ENCODE results near the gene CNTLN. TPM values are rescaled to one million over a fixed set of nuclear protein-coding genes. Genes with fewer than 3 reads are reported as not detected.

Gene CNTLN
- total and polyA plus RNA-seq, 8 donors = 0.58 to 28.5 (median 3.3) TPM

DNA sequence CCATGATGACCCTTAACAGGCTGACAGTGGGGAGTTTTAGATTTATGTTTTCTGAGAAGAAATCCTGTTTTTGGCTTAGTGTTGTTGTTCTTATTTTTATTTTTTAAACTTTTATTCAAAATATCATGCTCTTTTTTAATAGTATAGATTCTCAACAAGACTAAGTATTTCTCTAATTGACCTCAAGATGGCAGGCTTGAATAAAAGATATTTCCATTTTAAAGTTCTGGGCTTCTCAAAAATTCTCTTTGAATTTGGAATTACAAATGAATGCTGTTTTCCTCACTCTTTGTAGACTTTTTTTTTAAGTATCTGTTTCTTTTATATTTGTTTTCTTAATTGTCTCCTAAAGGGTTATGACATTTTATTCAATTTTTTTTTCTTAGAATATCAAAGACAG is 394.0 kb downstream of the CNTLN start:
- intact Hi-C loops (cut with DNase I; ENCODE audit: low total_unique reads) = no loop called here
- Histone ChIP-seq H3K27me3 (no peaks in the 10 kb centered on the region), H3K4me1 (peaks cover 0 to 5% (median 3%) of the 10 kb centered on the region in 4 donors), H3K9me3 (no peaks in the 10 kb centered on the region), H3K36me3 (no peaks in the 10 kb centered on the region), H3K27ac (no peak overlapping the region), H3K4me3 (no peak overlapping the region)
- no peak for TF ChIP-seq EP300 (IDR thresholded peaks at IDR 0.05)
- TF ChIP-seq, protein P1, sequence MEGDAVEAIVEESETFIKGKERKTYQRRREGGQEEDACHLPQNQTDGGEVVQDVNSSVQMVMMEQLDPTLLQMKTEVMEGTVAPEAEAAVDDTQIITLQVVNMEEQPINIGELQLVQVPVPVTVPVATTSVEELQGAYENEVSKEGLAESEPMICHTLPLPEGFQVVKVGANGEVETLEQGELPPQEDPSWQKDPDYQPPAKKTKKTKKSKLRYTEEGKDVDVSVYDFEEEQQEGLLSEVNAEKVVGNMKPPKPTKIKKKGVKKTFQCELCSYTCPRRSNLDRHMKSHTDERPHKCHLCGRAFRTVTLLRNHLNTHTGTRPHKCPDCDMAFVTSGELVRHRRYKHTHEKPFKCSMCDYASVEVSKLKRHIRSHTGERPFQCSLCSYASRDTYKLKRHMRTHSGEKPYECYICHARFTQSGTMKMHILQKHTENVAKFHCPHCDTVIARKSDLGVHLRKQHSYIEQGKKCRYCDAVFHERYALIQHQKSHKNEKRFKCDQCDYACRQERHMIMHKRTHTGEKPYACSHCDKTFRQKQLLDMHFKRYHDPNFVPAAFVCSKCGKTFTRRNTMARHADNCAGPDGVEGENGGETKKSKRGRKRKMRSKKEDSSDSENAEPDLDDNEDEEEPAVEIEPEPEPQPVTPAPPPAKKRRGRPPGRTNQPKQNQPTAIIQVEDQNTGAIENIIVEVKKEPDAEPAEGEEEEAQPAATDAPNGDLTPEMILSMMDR (IDR thresholded peaks at IDR 0.05) = peak in 2 of 7 experiments; percentile 17 to 18
- peak in 1 of 2 donors; percentile 37 for DNase-seq

DNA sequence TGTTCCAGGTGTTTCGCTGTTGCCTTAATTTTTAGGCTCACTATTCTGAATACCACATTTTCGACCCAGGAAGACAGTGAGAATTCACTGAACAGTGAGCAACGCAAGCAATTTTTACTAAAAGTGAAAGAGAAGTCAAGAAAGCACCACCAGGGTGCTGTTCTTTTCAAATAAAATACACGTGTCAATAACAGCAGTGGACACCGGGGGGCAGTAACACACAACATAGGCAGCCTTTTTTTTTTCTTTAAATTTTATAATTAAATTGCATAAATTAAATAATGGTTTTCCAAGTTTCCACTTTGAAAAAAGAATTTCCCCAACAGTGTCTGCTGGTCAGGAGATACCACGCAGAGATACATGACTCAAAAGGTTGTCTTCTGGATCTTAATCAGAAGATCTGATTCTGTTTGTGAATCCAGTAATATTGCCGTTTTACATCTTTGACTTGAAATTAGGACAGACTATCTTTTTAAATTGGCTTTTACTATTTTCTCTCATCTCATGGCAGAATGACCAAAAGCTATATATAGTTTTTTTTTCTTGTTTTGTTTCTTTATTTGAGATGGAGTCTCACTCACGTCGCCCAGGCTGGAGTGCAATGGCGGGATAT is 396.9 kb downstream of the CNTLN start:
- Histone ChIP-seq H3K27ac (no peak overlapping the region), H3K4me3 (no peak overlapping the region), H3K27me3 (no peaks in the 10 kb centered on the region), H3K36me3 (no peaks in the 10 kb centered on the region), H3K9me3 (no peaks in the 10 kb centered on the region), H3K4me1 (peaks cover 0 to 5% (median 3%) of the 10 kb centered on the region in 4 donors)
- DNase-seq = peak; percentile 61 to 73
- intact Hi-C loops (cut with DNase I; ENCODE audit: low total_unique reads) = no loop called here
- 41 to 44% (median 43%) methylated on average over 10 of the region's 10 CpGs for WGBS, 5 donors
- TF ChIP-seq EP300 (IDR thresholded peaks at IDR 0.05) = no peak
- TF ChIP-seq, protein P1 (IDR thresholded peaks at IDR 0.05) = peak in 5 of 7 experiments; percentile 37 to 71 (median 56)
- TF ChIP-seq POLR2AphosphoS5 (IDR thresholded peaks at IDR 0.05) = no peak

DNA sequence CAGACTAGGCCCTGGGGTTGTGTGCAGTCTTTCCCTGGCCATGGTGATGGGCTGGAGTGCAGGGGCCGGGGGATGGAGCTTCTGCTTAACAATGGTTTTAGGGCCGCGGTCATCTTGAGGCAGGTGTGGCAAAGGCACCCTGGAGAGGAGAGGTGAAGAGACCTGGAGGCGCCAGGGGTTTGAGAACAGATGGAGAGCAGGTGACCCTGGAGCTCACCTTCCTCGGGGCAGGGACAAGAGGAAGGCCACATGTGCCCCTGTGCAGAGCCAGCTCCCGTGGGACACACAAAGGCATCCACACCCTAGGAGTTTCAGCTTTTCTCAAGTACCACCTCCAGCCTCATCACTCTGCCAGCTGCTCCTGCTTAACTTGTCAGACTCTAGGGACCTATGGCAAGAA is 397.6 kb downstream of the CNTLN start:
- no peaks in the 10 kb centered on the region for H3K9me3 ChIP-seq
- no peak overlapping the region for H3K27ac ChIP-seq
- TF ChIP-seq EP300 (IDR thresholded peaks at IDR 0.05) (no peak), POLR2A (IDR thresholded peaks at IDR 0.05) (no peak)
- TF ChIP-seq, protein P1 (IDR thresholded peaks at IDR 0.05) = no peak
- H3K27me3 ChIP-seq = no peaks in the 10 kb centered on the region
- no peaks in the 10 kb centered on the region for H3K36me3 ChIP-seq
- WGBS, 5 donors = 74 to 92% (median 78%) methylated on average over 5 to 6 of the region's 6 CpGs
- intact Hi-C loops (cut with DNase I; ENCODE audit: low total_unique reads) = no loop called here
- no peak overlapping the region for H3K4me3 ChIP-seq
- no peak for DNase-seq
- peaks cover 0 to 5% (median 3%) of the 10 kb centered on the region in 4 donors for H3K4me1 ChIP-seq

DNA sequence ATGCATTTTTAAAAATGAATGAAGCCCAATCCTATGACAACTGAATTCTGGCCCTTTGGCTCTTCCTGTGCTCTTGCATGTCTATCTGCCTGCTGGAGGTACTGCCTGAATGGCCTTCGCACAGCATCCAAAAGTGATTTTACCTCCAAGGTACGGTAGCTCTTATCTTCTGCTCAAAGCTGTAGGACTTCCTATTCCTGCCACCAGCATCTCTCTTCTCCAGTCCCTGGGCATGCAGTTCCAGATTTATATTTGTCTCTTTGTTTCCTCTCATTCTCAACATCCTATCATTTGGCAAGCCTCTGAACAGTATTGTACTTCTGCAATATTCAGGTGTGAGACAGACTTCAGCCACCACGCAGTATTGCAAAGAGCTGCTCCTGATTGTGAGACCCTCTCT is 400.3 kb downstream of the CNTLN start:
- 68 to 83% (median 75%) methylated on average over 3 of the region's 3 CpGs for WGBS, 5 donors
- Histone ChIP-seq H3K27me3 (no peaks in the 10 kb centered on the region), H3K36me3 (no peaks in the 10 kb centered on the region), H3K4me1 (peaks cover 0 to 5% (median 3%) of the 10 kb centered on the region in 4 donors), H3K4me3 (no peak overlapping the region), H3K9me3 (no peaks in the 10 kb centered on the region), H3K27ac (no peak overlapping the region)
- TF ChIP-seq, protein P1 (IDR thresholded peaks at IDR 0.05) = no peak
- no peak for TF ChIP-seq POLR2AphosphoS5 (IDR thresholded peaks at IDR 0.05)
- TF ChIP-seq POLR2A (IDR thresholded peaks at IDR 0.05) = no peak
- no peak for TF ChIP-seq EP300 (IDR thresholded peaks at IDR 0.05)
- intact Hi-C loops (cut with DNase I; ENCODE audit: low total_unique reads) = no loop called here
- DNase-seq = no peak
